Measurements from ENCODE around the gene PHLPP1.

The PHLPP1 gene

GRCh38 chr18:62755946-62756345 lies 40.6 kb downstream of the PHLPP1 start:
- 86% methylated on average over 2 of the region's 2 CpGs for WGBS

GRCh38 chr18:62757399-62758010 lies 42.2 kb downstream of the PHLPP1 start:
- DNase-seq = no peak
- Histone ChIP-seq H3K9ac (ENCODE audit: low read length) (no peak overlapping the region), H3K4me3 (ENCODE audit: insufficient read depth in 1 of 2, low read depth in 1 of 2, low read length in 2 of 2) (no peak overlapping the region), H3K9me3 (ENCODE audit: control insufficient read depth, low read length) (peaks cover 2% of the 10 kb centered on the region), H2BK15ac (ENCODE audit: low read depth, poor library complexity, severe bottlenecking) (no peak overlapping the region), H3K4ac (ENCODE audit: low read depth in 1 of 2, low read length in 2 of 2) (no peak overlapping the region), H2AK5ac (ENCODE audit: low read length, severe bottlenecking) (no peak overlapping the region), H3K18ac (ENCODE audit: low read depth in 1 of 2, low read length in 2 of 2) (no peak overlapping the region), H3K23ac (ENCODE audit: low read length in 2 of 2) (no peak overlapping the region), H2BK120ac (ENCODE audit: low read depth, low read length) (no peak overlapping the region), H2BK5ac (ENCODE audit: low read depth, low read length, poor library complexity, severe bottlenecking) (no peak overlapping the region), H3K14ac (ENCODE audit: low read length in 2 of 2) (no peak overlapping the region), H3K4me2 (ENCODE audit: low read length, poor library complexity, severe bottlenecking) (no peak overlapping the region), H4K8ac (ENCODE audit: low read length) (no peak overlapping the region), H2AFZ (ENCODE audit: low read depth, low read length) (no peak overlapping the region), H3K4me1 (ENCODE audit: control insufficient read depth, insufficient read depth, low read depth, low read length) (peaks cover 1% of the 10 kb centered on the region), H3K27me3 (ENCODE audit: control insufficient read depth in 1 of 2, insufficient read depth in 1 of 2, low read length in 2 of 2) (no peaks in the 10 kb centered on the region), H3K36me3 (ENCODE audit: control insufficient read depth in 1 of 2, insufficient read depth in 2 of 2, low read depth in 1 of 2, low read length in 2 of 2) (no peaks in the 10 kb centered on the region), H2BK12ac (ENCODE audit: low read length in 2 of 2) (no peak overlapping the region), H4K91ac (ENCODE audit: low read length) (no peak overlapping the region), H3K27ac (ENCODE audit: low read length, poor library complexity, severe bottlenecking) (no peak overlapping the region), H3K79me1 (replicated peaks; ENCODE audit: low read length, poor library complexity, severe bottlenecking) (peaks cover 22% of the 10 kb centered on the region)
- 79% methylated on average over 4 of the region's 6 CpGs for WGBS

More at GRCh38 chr18:62755946-62756345, 40.6 kb downstream of the PHLPP1 start:
- Histone ChIP-seq H4K8ac (ENCODE audit: low read length) (no peak overlapping the region), H3K4ac (ENCODE audit: low read depth in 1 of 2, low read length in 2 of 2) (no peak overlapping the region), H2BK5ac (ENCODE audit: low read depth, low read length, poor library complexity, severe bottlenecking) (no peak overlapping the region), H2AK5ac (ENCODE audit: low read length, severe bottlenecking) (no peak overlapping the region), H3K79me1 (replicated peaks; ENCODE audit: low read length, poor library complexity, severe bottlenecking) (peaks cover 23% of the 10 kb centered on the region), H3K4me3 (ENCODE audit: insufficient read depth in 1 of 2, low read depth in 1 of 2, low read length in 2 of 2) (no peak overlapping the region), H3K18ac (ENCODE audit: low read depth in 1 of 2, low read length in 2 of 2) (peak overlapping the region in 1 of 2 experiments; percentile 19), H2BK12ac (ENCODE audit: low read length in 2 of 2) (no peak overlapping the region), H3K14ac (ENCODE audit: low read length in 2 of 2) (no peak overlapping the region), H3K9ac (ENCODE audit: low read length) (no peak overlapping the region), H2BK15ac (ENCODE audit: low read depth, poor library complexity, severe bottlenecking) (no peak overlapping the region), H3K23ac (ENCODE audit: low read length in 2 of 2) (no peak overlapping the region), H3K27ac (ENCODE audit: low read length, poor library complexity, severe bottlenecking) (no peak overlapping the region), H3K4me1 (ENCODE audit: control insufficient read depth, insufficient read depth, low read depth, low read length) (peaks cover 6% of the 10 kb centered on the region), H3K4me2 (ENCODE audit: low read length, poor library complexity, severe bottlenecking) (no peak overlapping the region), H4K91ac (ENCODE audit: low read length) (no peak overlapping the region), H3K36me3 (ENCODE audit: control insufficient read depth in 1 of 2, insufficient read depth in 2 of 2, low read depth in 1 of 2, low read length in 2 of 2) (no peaks in the 10 kb centered on the region), H2AFZ (ENCODE audit: low read depth, low read length) (no peak overlapping the region), H2BK120ac (ENCODE audit: low read depth, low read length) (no peak overlapping the region), H3K27me3 (ENCODE audit: control insufficient read depth in 1 of 2, insufficient read depth in 1 of 2, low read length in 2 of 2) (no peaks in the 10 kb centered on the region), H3K9me3 (ENCODE audit: control insufficient read depth, low read length) (peaks cover 2% of the 10 kb centered on the region)
- DNase-seq = no peak

- Histone ChIP-seq H3K36me3 (ENCODE audit: control insufficient read depth in 1 of 2, insufficient read depth in 2 of 2, low read depth in 1 of 2, low read length in 2 of 2) (no peaks in the 10 kb centered on the region), H3K14ac (ENCODE audit: low read length in 2 of 2) (no peak overlapping the region)
These were observed 43.2 kb downstream of the PHLPP1 start for GRCh38 chr18:62758591-62758990.

GRCh38 chr18:62759704-62760402 lies 44.5 kb downstream of the PHLPP1 start:
- peak overlapping the region in 1 of 2 experiments; percentile 33 for H3K4me3 ChIP-seq (ENCODE audit: insufficient read depth in 1 of 2, low read depth in 1 of 2, low read length in 2 of 2)
- no peaks in the 10 kb centered on the region for H3K36me3 ChIP-seq (ENCODE audit: control insufficient read depth in 1 of 2, insufficient read depth in 2 of 2, low read depth in 1 of 2, low read length in 2 of 2)
- H4K8ac ChIP-seq (ENCODE audit: low read length) = no peak overlapping the region
- H3K9ac ChIP-seq (ENCODE audit: low read length) = peak overlapping the region; percentile 25
- H2BK15ac ChIP-seq (ENCODE audit: low read depth, poor library complexity, severe bottlenecking) = no peak overlapping the region
- H3K14ac ChIP-seq (ENCODE audit: low read length in 2 of 2) = no peak overlapping the region
- H4K91ac ChIP-seq (ENCODE audit: low read length) = no peak overlapping the region
- no peak overlapping the region for H3K4ac ChIP-seq (ENCODE audit: low read depth in 1 of 2, low read length in 2 of 2)
- peaks cover 4% of the 10 kb centered on the region for H3K4me1 ChIP-seq (ENCODE audit: control insufficient read depth, insufficient read depth, low read depth, low read length)
- H2AFZ ChIP-seq (ENCODE audit: low read depth, low read length) = no peak overlapping the region
- 77% methylated on average over 4 of the region's 5 CpGs for WGBS
- H3K27ac ChIP-seq (ENCODE audit: low read length, poor library complexity, severe bottlenecking) = peak overlapping the region; percentile 56
- no peak overlapping the region for H3K23ac ChIP-seq (ENCODE audit: low read length in 2 of 2)
- H2BK120ac ChIP-seq (ENCODE audit: low read depth, low read length) = no peak overlapping the region
- H3K27me3 ChIP-seq (ENCODE audit: control insufficient read depth in 1 of 2, insufficient read depth in 1 of 2, low read length in 2 of 2) = no peaks in the 10 kb centered on the region
- H3K79me1 ChIP-seq (replicated peaks; ENCODE audit: low read length, poor library complexity, severe bottlenecking) = peaks cover 24% of the 10 kb centered on the region
- H3K4me2 ChIP-seq (ENCODE audit: low read length, poor library complexity, severe bottlenecking) = peak overlapping the region; percentile 52
- H2AK5ac ChIP-seq (ENCODE audit: low read length, severe bottlenecking) = no peak overlapping the region
- no peak for DNase-seq
- H2BK5ac ChIP-seq (ENCODE audit: low read depth, low read length, poor library complexity, severe bottlenecking) = no peak overlapping the region
- no peak overlapping the region for H3K18ac ChIP-seq (ENCODE audit: low read depth in 1 of 2, low read length in 2 of 2)
- no peak overlapping the region for H2BK12ac ChIP-seq (ENCODE audit: low read length in 2 of 2)
- peaks cover 2% of the 10 kb centered on the region for H3K9me3 ChIP-seq (ENCODE audit: control insufficient read depth, low read length)

More at GRCh38 chr18:62758591-62758990, 43.2 kb downstream of the PHLPP1 start:
- Histone ChIP-seq H4K91ac (ENCODE audit: low read length) (no peak overlapping the region), H3K9ac (ENCODE audit: low read length) (no peak overlapping the region), H2BK120ac (ENCODE audit: low read depth, low read length) (no peak overlapping the region), H3K4me1 (ENCODE audit: control insufficient read depth, insufficient read depth, low read depth, low read length) (peaks cover 4% of the 10 kb centered on the region), H3K18ac (ENCODE audit: low read depth in 1 of 2, low read length in 2 of 2) (no peak overlapping the region), H2AK5ac (ENCODE audit: low read length, severe bottlenecking) (no peak overlapping the region), H3K27me3 (ENCODE audit: control insufficient read depth in 1 of 2, insufficient read depth in 1 of 2, low read length in 2 of 2) (no peaks in the 10 kb centered on the region), H3K27ac (ENCODE audit: low read length, poor library complexity, severe bottlenecking) (no peak overlapping the region), H3K4me2 (ENCODE audit: low read length, poor library complexity, severe bottlenecking) (no peak overlapping the region), H2BK12ac (ENCODE audit: low read length in 2 of 2) (no peak overlapping the region), H2BK5ac (ENCODE audit: low read depth, low read length, poor library complexity, severe bottlenecking) (no peak overlapping the region), H3K23ac (ENCODE audit: low read length in 2 of 2) (no peak overlapping the region), H3K79me1 (replicated peaks; ENCODE audit: low read length, poor library complexity, severe bottlenecking) (peaks cover 23% of the 10 kb centered on the region), H3K4ac (ENCODE audit: low read depth in 1 of 2, low read length in 2 of 2) (no peak overlapping the region), H2AFZ (ENCODE audit: low read depth, low read length) (no peak overlapping the region), H4K8ac (ENCODE audit: low read length) (no peak overlapping the region), H3K9me3 (ENCODE audit: control insufficient read depth, low read length) (peaks cover 2% of the 10 kb centered on the region), H2BK15ac (ENCODE audit: low read depth, poor library complexity, severe bottlenecking) (no peak overlapping the region), H3K4me3 (ENCODE audit: insufficient read depth in 1 of 2, low read depth in 1 of 2, low read length in 2 of 2) (no peak overlapping the region)
- no peak for DNase-seq
- WGBS = 28% methylated on average over 2 of the region's 3 CpGs
